NCI-H146 treated with DMSO at 0.1 percent for 48 hours (cell line): ENCODE results near the gene COL4A1.

Experiments
- DNase-seq: peaks from one replicate; lab custom pipeline; 2025; ENCODE audit not compliant: unreplicated experiment; lab: John Stamatoyannopoulos, UW

COL4A1 gene

DNA sequence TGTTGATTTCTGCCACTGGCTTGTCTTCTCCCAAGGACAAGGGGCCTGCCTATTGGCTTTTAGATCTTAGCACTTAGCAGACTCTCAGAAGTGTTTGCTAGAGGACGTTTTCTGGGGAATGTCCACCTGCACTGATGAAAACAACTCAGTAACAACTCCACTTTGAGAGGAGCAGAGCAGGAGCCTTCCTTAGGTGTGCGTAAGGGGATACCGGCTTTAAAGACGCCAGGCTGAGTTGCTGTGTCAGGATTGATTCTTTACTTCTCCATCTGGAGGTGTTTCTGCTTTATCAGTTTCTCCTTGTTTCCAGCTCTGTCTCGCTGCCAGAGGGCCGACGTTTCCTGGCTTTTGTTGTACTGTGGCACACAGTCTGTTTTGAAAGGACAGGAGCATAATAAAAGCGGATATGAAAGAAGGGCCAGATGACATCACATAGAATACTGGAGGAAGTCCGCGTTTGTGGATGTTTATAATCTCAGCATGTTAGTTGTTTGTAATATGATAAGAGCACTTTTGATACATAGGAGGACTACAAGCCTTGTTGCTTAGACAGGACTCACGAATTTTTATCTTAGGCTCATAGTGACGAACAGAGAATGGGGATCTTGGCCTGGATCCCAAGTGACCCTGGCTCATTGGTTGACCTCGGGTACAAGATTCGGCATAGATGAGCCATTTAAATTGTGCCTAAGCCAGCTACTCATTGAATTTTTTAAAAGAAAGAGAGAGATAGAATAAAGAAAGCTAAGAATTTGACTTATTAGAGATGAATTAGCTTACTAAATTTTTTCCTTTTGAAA, 34.7 kb upstream of the COL4A1 start:
- DNase-seq: peak; percentile 9

DNA sequence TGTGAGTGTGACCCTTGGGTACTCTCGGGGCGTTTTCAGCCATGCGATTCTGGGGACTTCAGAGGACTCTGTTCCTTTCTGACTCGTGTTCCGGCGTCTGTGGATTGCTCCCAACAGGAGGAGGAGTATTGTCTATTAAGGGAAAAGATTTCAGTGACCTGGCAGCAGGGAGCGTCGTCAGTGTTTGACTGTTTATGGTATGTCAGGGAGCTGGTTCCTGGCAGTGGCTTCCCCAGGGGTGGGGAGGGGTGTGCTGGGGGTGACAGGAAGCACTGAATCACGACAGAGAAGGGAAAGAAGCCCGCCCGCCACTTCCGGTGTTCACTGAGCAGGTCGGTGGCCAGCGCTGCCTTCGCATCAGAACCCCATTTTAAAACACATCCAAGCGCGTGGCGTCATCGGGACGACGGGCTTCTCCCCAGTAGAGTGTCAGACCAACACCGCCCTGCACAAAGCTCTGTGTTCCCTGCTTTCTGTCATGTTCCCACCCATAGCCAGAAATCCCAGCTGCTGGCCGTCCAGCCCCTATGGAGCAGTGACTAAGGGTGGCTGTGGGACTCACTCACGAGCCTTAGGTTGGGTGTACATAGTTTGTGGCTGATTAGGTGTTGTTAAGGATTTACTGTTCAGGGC, 34.0 kb upstream of the COL4A1 start:
- DNase-seq: no peak

DNA sequence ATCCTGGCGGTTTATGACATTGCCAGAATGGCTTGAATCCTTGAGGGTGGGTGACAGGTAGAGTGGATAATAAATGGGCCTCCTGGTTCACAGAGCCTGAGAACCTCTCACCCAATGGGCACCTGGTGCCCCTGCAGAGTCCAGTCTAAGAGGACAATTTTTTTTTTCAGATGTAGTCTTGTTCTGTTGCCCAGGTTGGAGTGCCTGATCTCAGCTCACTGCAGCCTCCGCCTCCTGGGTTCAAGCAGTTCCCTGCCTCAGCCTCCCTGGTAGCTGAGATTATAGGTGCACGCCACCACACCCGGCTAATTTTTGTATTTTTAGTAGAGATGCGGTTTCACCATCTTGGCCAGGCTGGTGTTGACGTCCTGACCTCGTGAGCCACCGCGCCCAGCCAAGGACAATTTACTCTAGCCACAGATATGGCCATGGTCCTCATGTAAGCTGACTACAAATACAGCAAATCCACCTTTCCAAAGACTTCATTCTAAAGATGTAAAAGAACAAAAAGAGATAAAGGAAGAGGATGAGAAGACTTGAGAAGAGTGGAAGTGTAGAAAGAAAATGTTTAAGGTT, 33.1 kb upstream of the COL4A1 start:
- no peak for DNase-seq

GRCh38 chr13:110339263-110339662, 32.3 kb upstream of the COL4A1 start:
- no peak for DNase-seq

- DNase-seq: no peak
These were observed 31.6 kb upstream of the COL4A1 start for GRCh38 chr13:110338441-110339101.

DNA sequence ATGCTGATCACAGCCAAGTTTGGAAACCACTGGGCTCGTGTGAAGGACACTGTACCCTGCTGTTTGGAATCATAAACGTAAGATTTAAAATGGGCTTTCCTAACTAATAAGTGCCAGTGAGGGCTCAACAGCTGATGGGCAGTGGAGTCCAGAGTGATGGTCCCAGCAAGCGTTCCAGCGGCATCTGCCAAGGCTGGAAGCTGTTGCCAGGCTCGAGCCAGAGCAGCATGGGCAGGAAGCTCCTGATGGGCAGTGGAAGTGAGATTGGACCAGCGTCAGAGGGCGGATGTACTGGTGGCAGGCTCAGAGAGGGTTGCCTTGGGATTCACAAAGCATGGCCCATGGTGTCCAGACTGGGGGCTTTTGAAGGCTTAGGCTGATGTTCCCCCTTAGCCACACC, 30.3 kb upstream of the COL4A1 start:
- DNase-seq: no peak

GRCh38 chr13:110336681-110337080, 29.7 kb upstream of the COL4A1 start:
- no peak for DNase-seq

GRCh38 chr13:110336108-110336507, 29.2 kb upstream of the COL4A1 start:
- no peak for DNase-seq

- DNase-seq: no peak
These were observed 28.0 kb upstream of the COL4A1 start for GRCh38 chr13:110334841-110335490.

- DNase-seq: no peak
These were observed 27.3 kb upstream of the COL4A1 start for GRCh38 chr13:110334256-110334655.

- no peak for DNase-seq
These were observed 26.9 kb upstream of the COL4A1 start for GRCh38 chr13:110333837-110334236.

GRCh38 chr13:110332750-110333149, 25.8 kb upstream of the COL4A1 start:
- no peak for DNase-seq

DNA sequence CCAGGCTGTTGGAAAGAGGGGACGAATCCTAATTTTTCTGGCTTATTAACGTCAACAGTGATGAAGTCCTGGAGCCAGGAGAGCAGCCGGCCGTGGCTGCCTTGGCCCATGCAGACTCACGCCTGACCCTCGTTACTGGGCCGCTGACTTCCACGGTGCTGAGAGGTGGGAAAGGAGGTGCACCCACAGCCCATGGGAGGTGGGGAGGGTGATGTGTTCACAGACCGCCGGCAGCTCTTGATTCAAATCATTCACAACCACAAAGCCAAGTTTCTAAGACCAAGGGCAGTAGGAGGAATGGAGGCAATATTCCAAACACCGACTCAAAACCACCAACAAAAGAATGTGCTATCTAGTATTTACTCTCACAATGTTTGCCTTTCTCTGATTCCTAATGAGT, 24.4 kb upstream of the COL4A1 start:
- DNase-seq: no peak

- DNase-seq: no peak
These were observed 23.6 kb upstream of the COL4A1 start for GRCh38 chr13:110330491-110331011.

DNA sequence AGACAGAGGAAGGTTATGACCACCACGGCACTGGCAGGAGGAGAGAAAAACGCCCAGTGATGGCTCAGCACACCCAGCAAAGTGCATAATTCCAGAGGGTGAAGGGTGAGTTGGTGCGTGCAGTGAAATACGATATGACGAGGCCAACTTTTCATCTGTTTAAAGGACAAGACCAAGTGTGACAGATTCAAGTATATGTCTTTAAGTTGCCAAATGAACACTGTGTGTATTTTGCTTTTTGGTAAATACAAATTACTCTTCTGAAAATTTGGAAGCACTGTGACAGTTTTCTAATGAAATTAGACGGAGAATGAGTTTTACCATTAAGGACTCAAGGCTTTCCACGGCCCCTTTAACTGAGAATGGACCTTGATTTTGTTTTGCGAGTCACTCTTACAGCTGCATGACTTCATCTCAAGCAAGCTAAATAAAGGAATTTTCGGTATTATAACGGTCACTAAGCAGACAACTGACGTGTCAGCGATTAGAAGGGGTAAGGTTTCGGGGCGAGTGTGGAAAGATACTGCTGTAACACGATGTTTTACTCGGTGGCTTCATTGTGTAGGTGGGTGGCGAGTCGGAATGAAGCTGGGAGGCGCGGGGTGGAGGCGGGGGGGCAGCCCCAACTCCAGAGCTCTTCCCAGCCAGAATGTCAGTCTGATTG, 23.0 kb upstream of the COL4A1 start:
- DNase-seq: no peak

GRCh38 chr13:110329258-110329657, 22.3 kb upstream of the COL4A1 start:
- no peak for DNase-seq

DNA sequence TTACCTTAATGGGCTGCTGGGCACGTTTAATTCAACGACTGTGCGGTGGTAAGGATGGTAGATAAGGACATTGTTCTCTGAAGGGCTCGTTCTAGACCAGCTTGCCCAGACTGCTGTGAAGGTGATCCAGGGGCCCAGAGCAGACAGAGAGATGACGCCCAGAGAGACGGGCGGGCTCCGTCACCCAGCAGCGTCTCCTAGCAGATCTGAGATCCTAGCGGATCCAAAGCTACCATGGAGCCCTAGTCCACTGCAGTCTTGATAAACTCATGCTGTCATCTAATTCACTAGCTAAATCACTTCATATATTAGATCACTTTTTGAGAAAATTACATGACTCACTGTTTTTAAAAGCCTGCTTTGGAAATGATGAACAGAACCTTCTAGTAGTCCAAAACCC, 21.6 kb upstream of the COL4A1 start:
- no peak for DNase-seq

- DNase-seq: no peak
These were observed 20.2 kb upstream of the COL4A1 start for GRCh38 chr13:110327051-110327721.

- DNase-seq: no peak
These were observed 19.4 kb upstream of the COL4A1 start for GRCh38 chr13:110326263-110326904.
